RWPE1 (cell line): ENCODE data around the gene NPC2.
A peak's percentile ranks its signal among the peaks of the same experiment; 100 is the strongest.

Source experiments
- CTCF ChIA-PET: fragments of 350-600 bp; sonication (Branson Sonifier 250); formaldehyde crosslinking; extraction: SDS; loops from one replicate; lab custom pipeline; 2021; lab: Yijun Ruan, JAX
- POLR2A ChIA-PET: fragments of 400-600 bp; formaldehyde crosslinking; extraction: SDS; loops from one replicate; lab custom pipeline; 2020; ENCODE audit warnings: antibody characterized with exemption; ENCODE audit not compliant: low non-redundant PET; lab: Yijun Ruan, JAX
- DNase-seq: peaks from one replicate; pipeline ENCODE4 v3.0.0; 2012; ENCODE audit warnings: low spot score
- H3K27ac ChIP-seq: fragments of 450-650 bp; 2 replicates; pipeline ENCODE4 v1.5.1; 2017
- CTCF ChIP-seq: fragments of 450-650 bp; conservative IDR thresholded peaks from 2 replicates; pipeline ENCODE4 v1.5.1; 2017; ENCODE audit warnings: low read depth, mild to moderate bottlenecking

Gene NPC2

GRCh38 chr14:74522740-74523139 is 29.6 kb upstream of the NPC2 start:
- ChIA-PET POLR2A (no interaction called here), CTCF (no interaction called here)
- no peak for DNase-seq
- peak overlapping the region; percentile 2; the same call in 1 of the 2 replicates for H3K27ac ChIP-seq
- TF ChIP-seq CTCF = no peak

DNA sequence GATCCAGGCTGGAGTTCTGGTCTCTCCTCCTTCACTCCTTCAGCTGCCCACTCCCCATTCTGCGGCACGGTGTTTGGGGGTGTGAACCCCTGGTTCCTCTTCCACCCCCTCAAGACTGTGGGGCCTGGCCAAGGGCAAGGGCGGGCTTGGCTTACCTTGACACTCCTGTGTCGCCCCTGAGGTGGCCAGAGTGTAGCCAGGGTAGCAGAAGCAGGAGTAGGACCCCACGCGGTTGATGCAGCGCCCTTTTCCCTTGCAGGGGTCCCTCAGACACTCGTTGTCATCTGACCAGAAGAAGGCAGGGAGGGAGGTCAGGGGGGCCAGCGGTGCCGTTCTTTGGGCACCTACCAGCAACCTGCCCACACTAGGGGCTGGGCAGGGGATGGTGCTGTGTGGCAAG is 28.7 kb upstream of the NPC2 start:
- peak overlapping the region; percentile 2 for H3K27ac ChIP-seq
- ChIA-PET CTCF (no interaction called here), POLR2A (no interaction called here)
- no peak for TF ChIP-seq CTCF
- no peak for DNase-seq

DNA sequence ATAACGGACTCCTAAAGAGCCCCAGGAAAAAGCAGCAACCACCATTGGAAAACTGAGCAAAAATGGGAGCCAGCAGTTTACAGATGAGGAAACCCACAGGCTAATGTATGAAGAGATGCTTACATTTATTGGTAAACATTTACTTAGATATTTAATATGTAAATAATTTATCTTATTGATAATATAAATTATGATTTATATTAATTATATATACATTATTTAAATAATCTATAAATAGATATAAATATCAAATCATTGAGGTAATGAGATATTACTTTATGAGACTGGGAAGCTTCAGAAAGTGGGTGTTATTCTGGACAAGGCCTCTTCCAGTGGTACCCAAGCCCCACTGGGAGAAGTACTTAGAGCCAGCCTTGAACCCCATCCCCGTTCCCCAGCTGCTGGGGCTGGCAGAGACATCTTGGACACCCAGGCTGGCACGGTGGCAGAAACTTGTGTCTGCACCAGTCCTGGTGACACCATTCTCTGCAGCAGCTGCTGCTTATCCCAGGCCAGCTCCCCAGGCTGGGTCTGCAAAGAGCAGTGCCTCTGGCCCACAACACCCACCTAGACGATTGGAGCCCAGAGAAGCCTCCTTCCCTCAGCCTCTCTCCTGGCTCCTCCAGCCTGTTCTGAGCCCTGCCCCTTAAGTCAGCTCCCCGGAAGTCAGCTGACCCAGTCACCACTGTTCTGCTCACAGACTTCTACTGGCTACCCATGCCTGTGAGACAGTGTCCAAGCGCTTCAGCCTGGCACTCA is 26.4 kb upstream of the NPC2 start:
- ChIA-PET POLR2A (no interaction called here), CTCF (interaction anchor here (0.7 kb wide), 1 partner anchor 17 kb away, joined by 3 read pairs; no protein-coding TSS in a partner anchor)
- peak overlapping the region; percentile 29; the same call in 1 of the 2 replicates for H3K27ac ChIP-seq
- TF ChIP-seq CTCF = no peak
- DNase-seq = no peak

DNA sequence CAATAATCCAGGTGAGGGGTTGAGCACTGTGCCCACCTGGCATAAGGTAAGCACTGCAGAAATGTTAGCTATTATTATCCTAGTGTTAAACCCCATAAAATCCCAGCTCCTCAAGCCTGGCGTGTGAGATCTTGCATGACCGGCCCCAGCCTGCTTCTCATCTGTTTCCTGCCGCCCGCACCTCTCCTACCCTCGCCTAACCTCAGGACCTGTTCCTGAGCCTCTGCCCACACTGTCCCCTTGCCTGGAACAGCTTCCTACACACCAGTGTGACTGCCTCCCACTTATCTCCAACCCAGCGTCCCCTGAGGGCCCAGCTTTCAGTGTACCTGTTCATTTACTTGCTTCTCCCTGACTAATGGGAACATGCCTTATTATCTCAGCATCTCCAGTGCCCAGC is 25.1 kb upstream of the NPC2 start:
- DNase-seq = no peak
- no peak for TF ChIP-seq CTCF
- peak overlapping the region; percentile 41 for H3K27ac ChIP-seq
- POLR2A ChIA-PET = no interaction called here
- CTCF ChIA-PET = no interaction called here

DNA sequence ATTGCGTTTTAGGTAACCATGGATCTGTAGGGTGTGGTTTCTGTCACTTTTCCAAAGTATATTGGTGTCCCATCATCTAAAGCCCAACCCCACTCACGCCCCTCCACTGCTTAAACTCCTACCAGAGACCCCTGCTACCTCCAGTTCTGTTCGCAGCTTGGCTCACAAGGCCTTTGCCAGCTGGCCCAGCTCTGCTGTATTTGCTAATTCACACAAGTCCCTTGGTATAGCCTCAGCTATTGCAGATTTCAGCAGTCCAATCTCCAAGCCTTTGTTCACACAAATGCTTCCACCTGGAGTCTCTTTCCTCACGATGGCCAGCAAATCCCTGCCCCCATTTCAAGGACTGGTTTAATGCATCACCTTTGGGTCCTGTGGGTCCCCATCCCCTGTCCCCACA is 24.6 kb upstream of the NPC2 start:
- POLR2A ChIA-PET = no interaction called here
- CTCF ChIA-PET = no interaction called here
- no peak for DNase-seq
- peak overlapping the region; percentile 41 for H3K27ac ChIP-seq
- no peak for TF ChIP-seq CTCF

DNA sequence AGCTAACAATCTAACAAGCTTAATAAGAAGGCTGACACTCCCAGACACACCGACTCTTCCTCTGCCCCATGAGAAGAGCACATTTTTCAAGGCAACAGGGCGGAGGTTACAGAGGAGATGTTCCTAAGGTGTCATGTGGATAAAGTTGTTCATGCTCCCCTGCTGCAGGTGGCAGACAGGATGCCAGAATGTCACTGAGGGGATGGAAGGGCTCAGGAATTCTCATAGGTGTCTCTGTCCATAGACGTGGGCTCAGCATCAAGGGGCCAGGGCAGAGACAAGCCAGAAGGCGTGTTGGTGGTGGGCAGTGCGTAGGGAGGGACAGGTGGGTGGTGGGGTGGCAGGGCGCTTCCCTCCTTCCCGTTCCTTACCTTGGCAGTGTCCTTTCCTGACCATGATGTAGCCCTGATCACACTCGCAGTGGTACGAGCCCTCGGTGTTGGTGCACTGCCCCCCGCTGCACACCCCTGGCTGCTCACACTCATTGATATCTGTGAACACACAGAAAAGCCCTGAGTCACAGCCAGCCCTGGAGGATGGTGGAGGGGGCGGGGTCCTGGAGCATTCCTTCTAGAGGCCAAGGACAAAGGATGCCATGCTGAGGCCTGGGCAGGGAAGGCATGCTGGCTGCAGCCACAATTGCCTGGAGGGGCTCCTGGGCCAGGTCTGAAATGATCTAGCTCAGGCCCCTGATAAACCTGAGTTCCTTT is 23.5 kb upstream of the NPC2 start:
- DNase-seq = peak; percentile 41
- POLR2A ChIA-PET = no interaction called here
- CTCF ChIA-PET = no interaction called here

More for the DNA sequence above, 23.5 kb upstream of the NPC2 start:
- peak overlapping the region; percentile 11; the same call in 1 of the 2 replicates for H3K27ac ChIP-seq
- no peak for TF ChIP-seq CTCF
